SHP77 treated with DMSO at 0.1 percent for 48 hours (cell line): ENCODE results near the gene ZSCAN22.
"Not testable (repeated sequence)": the region's sequence is repeated elsewhere in the genome, so short reads cannot be mapped to it uniquely, and the experiment has no call there.

ENCODE experiments used
- DNase-seq: peaks from one replicate; lab custom pipeline; 2025; lab: John Stamatoyannopoulos, UW

Gene ZSCAN22

GRCh38 chr19:58318297-58318696, 8.5 kb upstream of the ZSCAN22 start:
- no peak for DNase-seq

- DNase-seq: no peak
Measured at GRCh38 chr19:58319241-58319640, 7.6 kb upstream of the ZSCAN22 start.

- DNase-seq: no peak
Measured at GRCh38 chr19:58325311-58326022, 1.3 kb upstream of the ZSCAN22 start.

- DNase-seq: no peak
Measured at GRCh38 chr19:58326501-58326913, 287 bp upstream of the ZSCAN22 start.

- DNase-seq: no peak
Measured at GRCh38 chr19:58328999-58329398, 2.2 kb downstream of the ZSCAN22 start.

GRCh38 chr19:58330458-58330857, 3.7 kb downstream of the ZSCAN22 start:
- DNase-seq: no peak

- DNase-seq: no peak
Measured at GRCh38 chr19:58332697-58333096, 5.9 kb downstream of the ZSCAN22 start.

GRCh38 chr19:58334691-58335249, 8.0 kb downstream of the ZSCAN22 start:
- DNase-seq: no peak

- DNase-seq: no peak
Measured at GRCh38 chr19:58335630-58336029, 8.8 kb downstream of the ZSCAN22 start.

GRCh38 chr19:58336216-58336615, 9.4 kb downstream of the ZSCAN22 start:
- DNase-seq: no peak

GRCh38 chr19:58336820-58337219, 10.0 kb downstream of the ZSCAN22 start:
- DNase-seq: no peak

- no peak for DNase-seq
Measured at GRCh38 chr19:58338336-58338735, 11.5 kb downstream of the ZSCAN22 start.

- DNase-seq: no peak
Measured at GRCh38 chr19:58338825-58339558, 12.2 kb downstream of the ZSCAN22 start.

- DNase-seq: no peak
Measured at GRCh38 chr19:58345558-58345957, 18.8 kb downstream of the ZSCAN22 start.

GRCh38 chr19:58346961-58347929, 20.5 kb downstream of the ZSCAN22 start:
- DNase-seq: no peak

- not testable (repeated sequence) for DNase-seq
Measured at GRCh38 chr19:58348080-58348479, 21.3 kb downstream of the ZSCAN22 start.

GRCh38 chr19:58349590-58349989, 22.8 kb downstream of the ZSCAN22 start:
- DNase-seq: no peak

- DNase-seq: no peak
Measured at GRCh38 chr19:58350001-58350861, 23.4 kb downstream of the ZSCAN22 start.

- DNase-seq: no peak
Measured at GRCh38 chr19:58350871-58351557, 24.2 kb downstream of the ZSCAN22 start.

GRCh38 chr19:58351558-58351878, 24.7 kb downstream of the ZSCAN22 start:
- no peak for DNase-seq
